Hindlimb muscle (tissue), 1 donor: Measurements from ENCODE around the gene CTCFL. TPM values are rescaled to one million over a fixed set of nuclear protein-coding genes. Genes with fewer than 3 reads are reported as not detected.

Experiments used
- polyA plus RNA-seq: library from polyadenylated mRNA; unstranded; fragments of 120-200 nt; gene quantifications from one replicate; pipeline ENCODE4 v1.2.1, GENCODE V29; 2013; ENCODE audit not compliant: insufficient read length

Gene CTCFL
- polyA plus RNA-seq, 1 donor, result 0.21 TPM

Other genes with a start within 250 kb of the CTCFL start
- not detected for gene SPO11, start 195.3 kb downstream of the CTCFL start, polyA plus RNA-seq
- 27.3 TPM for gene RAE1, start 173.9 kb downstream of the CTCFL start, polyA plus RNA-seq
- 72.6 TPM for gene RBM38, start 133.7 kb downstream of the CTCFL start, polyA plus RNA-seq
- gene PCK1, start 36.0 kb upstream of the CTCFL start, polyA plus RNA-seq, result 3.2 TPM
- not detected for gene ZBP1, start 95.3 kb upstream of the CTCFL start, polyA plus RNA-seq
- gene PMEPA1, start 184.9 kb upstream of the CTCFL start, polyA plus RNA-seq, result 31.7 TPM